ENCODE results near the gene MASP2. TPM values are rescaled to one million over a fixed set of nuclear protein-coding genes. Genes with fewer than 3 reads are reported as not detected.

MASP2 gene
- total and polyA plus RNA-seq, 10 of the 15 experiments (the other 5 are each of a cell fraction or from before 2014, with no cell fraction given) = 0.04 to 0.21 (median 0.06) TPM; not detected in 7

- no peak for TF ChIP-seq RCOR1 (conservative IDR thresholded peaks at IDR 0.05; ENCODE audit: low read depth, low read length)
- TF ChIP-seq RFX5 (IDR thresholded peaks at IDR 0.05; ENCODE audit: low read depth, low read length) = no peak
- no peak; the same call in none of the 2 replicates for TF ChIP-seq GATAD2B (conservative IDR thresholded peaks at IDR 0.05; ENCODE audit: low read depth)
- no peak for TF ChIP-seq BCLAF1 (IDR thresholded peaks at IDR 0.05)
- no peak for TF ChIP-seq USF1 (IDR thresholded peaks at IDR 0.05; ENCODE audit: borderline replicate concordance, extremely low read length, insufficient read depth, low read depth, low read length)
- TF ChIP-seq CBX3 (IDR thresholded peaks at IDR 0.05; ENCODE audit: borderline replicate concordance, low read depth) = no peak
- TF ChIP-seq MYC (IDR thresholded peaks at IDR 0.05; ENCODE audit: insufficient read depth, insufficient read length, insufficient replicate concordance, low read length, severe bottlenecking) = no peak
- peak; percentile 89 for TF ChIP-seq NR2F1 (conservative IDR thresholded peaks at IDR 0.05)
- no peak for TF ChIP-seq FOS (IDR thresholded peaks at IDR 0.05; ENCODE audit: borderline replicate concordance, extremely low read depth, insufficient read length)
- TF ChIP-seq SIX5 (IDR thresholded peaks at IDR 0.05; ENCODE audit: low read depth, low read length, severe bottlenecking) = no peak
- TF ChIP-seq NFIC (IDR thresholded peaks at IDR 0.05; ENCODE audit: low read depth, low read length) = no peak
- peak in 1 of 2 experiments; percentile 52; a peak in 1 of 4 replicates for TF ChIP-seq EP300 (IDR thresholded peaks at IDR 0.05; ENCODE audit: borderline replicate concordance in 1 of 2, control insufficient read depth in 1 of 2, low read depth in 2 of 2, low read length in 2 of 2)
- no peak for TF ChIP-seq RB1 (IDR thresholded peaks at IDR 0.05; ENCODE audit: borderline replicate concordance)
- no peak for TF ChIP-seq HDAC6 (IDR thresholded peaks at IDR 0.05; ENCODE audit: unreplicated experiment)
- TF ChIP-seq SMAD5 (IDR thresholded peaks at IDR 0.05; ENCODE audit: low read depth) = no peak
- TF ChIP-seq TCF3 (IDR thresholded peaks at IDR 0.05; ENCODE audit: borderline replicate concordance, insufficient read depth, low read depth, low read length) = no peak
- TF ChIP-seq RELB (IDR thresholded peaks at IDR 0.05; ENCODE audit: low read depth) = peak; percentile 39; the same call in 1 of the 2 replicates
- TF ChIP-seq SPI1 (IDR thresholded peaks at IDR 0.05; ENCODE audit: borderline replicate concordance, insufficient read depth, low read depth, low read length) = no peak
- no peak for TF ChIP-seq POLR2AphosphoS2 (IDR thresholded peaks at IDR 0.05; ENCODE audit: low read depth, low read length)
- TF ChIP-seq BHLHE40 (IDR thresholded peaks at IDR 0.05; ENCODE audit: borderline replicate concordance in 1 of 2, low read depth in 2 of 2, low read length in 1 of 2) = peak in 1 of 2 experiments; percentile 69; a peak in 2 of 4 replicates
- peak; percentile 84 for TF ChIP-seq IKZF1 (conservative IDR thresholded peaks at IDR 0.05)
- TF ChIP-seq IRF5 (IDR thresholded peaks at IDR 0.05; ENCODE audit: borderline replicate concordance) = no peak
- TF ChIP-seq MTA2 (IDR thresholded peaks at IDR 0.05; ENCODE audit: low read depth) = peak; percentile 61
- no peak for TF ChIP-seq HCFC1 (IDR thresholded peaks at IDR 0.05; ENCODE audit: low read length)
- TF ChIP-seq BCL11A (IDR thresholded peaks at IDR 0.05; ENCODE audit: low read depth, low read length) = 0 out of 2 replicates have a peak, but pooled peaks have one; percentile 11
Measured at GRCh38 chr1:10986525-10986890, 60.5 kb downstream of the MASP2 start (continued).

Measured in GM12878 (cell line).